Measurements from ENCODE around the gene TOMM22. TPM values are rescaled to one million over a fixed set of nuclear protein-coding genes. Genes with fewer than 3 reads are reported as not detected.

Gene TOMM22
- total RNA-seq, 2 experiments from 2014 or later = 51.8 to 114 TPM

- H3K4me3 ChIP-seq (ENCODE audit: low read depth, low read length, poor library complexity, severe bottlenecking) = no peak overlapping the region
- no peaks in the 10 kb centered on the region for H3K4me1 ChIP-seq (ENCODE audit: insufficient read depth, low read length, poor library complexity, severe bottlenecking)
- no peak overlapping the region for H3K27ac ChIP-seq (ENCODE audit: low read depth, low read length, poor library complexity, severe bottlenecking)
- no peaks in the 10 kb centered on the region for H3K79me2 ChIP-seq (ENCODE audit: insufficient read depth, low read depth, low read length)
- no peaks in the 10 kb centered on the region for H3K9me3 ChIP-seq (ENCODE audit: low read length)
- H3K9me2 ChIP-seq (ENCODE audit: insufficient read depth, low read length) = no peaks in the 10 kb centered on the region
- BruUV-seq (replicated peaks) = no TSS peak
- DNase-seq (ENCODE audit: low spot score) = no peak
- intact Hi-C loops (cut with micrococcal nuclease; ENCODE audit: unreplicated experiment) = no loop called here
- no peak for TF ChIP-seq EZH2phosphoT487 (IDR thresholded peaks at IDR 0.05; ENCODE audit: borderline replicate concordance, low read depth, low read length)
- TF ChIP-seq, protein P1, sequence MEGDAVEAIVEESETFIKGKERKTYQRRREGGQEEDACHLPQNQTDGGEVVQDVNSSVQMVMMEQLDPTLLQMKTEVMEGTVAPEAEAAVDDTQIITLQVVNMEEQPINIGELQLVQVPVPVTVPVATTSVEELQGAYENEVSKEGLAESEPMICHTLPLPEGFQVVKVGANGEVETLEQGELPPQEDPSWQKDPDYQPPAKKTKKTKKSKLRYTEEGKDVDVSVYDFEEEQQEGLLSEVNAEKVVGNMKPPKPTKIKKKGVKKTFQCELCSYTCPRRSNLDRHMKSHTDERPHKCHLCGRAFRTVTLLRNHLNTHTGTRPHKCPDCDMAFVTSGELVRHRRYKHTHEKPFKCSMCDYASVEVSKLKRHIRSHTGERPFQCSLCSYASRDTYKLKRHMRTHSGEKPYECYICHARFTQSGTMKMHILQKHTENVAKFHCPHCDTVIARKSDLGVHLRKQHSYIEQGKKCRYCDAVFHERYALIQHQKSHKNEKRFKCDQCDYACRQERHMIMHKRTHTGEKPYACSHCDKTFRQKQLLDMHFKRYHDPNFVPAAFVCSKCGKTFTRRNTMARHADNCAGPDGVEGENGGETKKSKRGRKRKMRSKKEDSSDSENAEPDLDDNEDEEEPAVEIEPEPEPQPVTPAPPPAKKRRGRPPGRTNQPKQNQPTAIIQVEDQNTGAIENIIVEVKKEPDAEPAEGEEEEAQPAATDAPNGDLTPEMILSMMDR (conservative IDR thresholded peaks at IDR 0.05; ENCODE audit: low read length) = no peak
- no peak overlapping the region for H2AFZ ChIP-seq (ENCODE audit: low read length)
- H3K4me2 ChIP-seq (ENCODE audit: low read length) = no peak overlapping the region
- ChIA-PET CTCF (ENCODE audit: unreplicated experiment) (no interaction called here), POLR2A (no interaction called here)
- no peaks in the 10 kb centered on the region for H4K20me1 ChIP-seq (ENCODE audit: insufficient read depth, low read length)
- peaks cover 93% of the 10 kb centered on the region for H3K36me3 ChIP-seq (ENCODE audit: insufficient read depth, low read length)
These were observed 7.9 kb downstream of the TOMM22 start for GRCh38 chr22:38689651-38690050.

DNA sequence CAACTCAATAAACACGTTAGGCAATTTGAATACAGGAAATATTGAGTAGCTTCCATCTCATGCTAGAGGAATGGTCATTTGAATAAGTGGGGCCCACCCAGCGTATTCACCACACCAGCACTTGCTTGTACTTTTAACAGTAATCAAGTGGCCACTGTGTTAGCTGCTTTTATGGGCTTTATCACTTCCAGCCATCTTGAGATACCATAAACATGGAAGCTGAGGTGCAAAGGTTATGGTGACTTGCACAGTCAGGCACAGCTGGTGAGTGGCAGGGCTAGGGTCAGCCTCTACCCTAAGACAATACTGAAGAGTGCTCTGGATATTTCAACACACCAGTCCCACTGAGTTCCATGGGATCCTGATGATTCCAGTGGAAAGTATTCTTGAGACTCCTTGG, 12.3 kb downstream of the TOMM22 start:
- intact Hi-C loops (cut with micrococcal nuclease; ENCODE audit: unreplicated experiment) = no loop called here
- Histone ChIP-seq H3K4me2 (ENCODE audit: low read length) (no peak overlapping the region), H3K4me3 (ENCODE audit: low read depth, low read length, poor library complexity, severe bottlenecking) (no peak overlapping the region), H3K27ac (ENCODE audit: low read depth, low read length, poor library complexity, severe bottlenecking) (no peak overlapping the region), H3K9me3 (ENCODE audit: low read length) (no peaks in the 10 kb centered on the region), H3K9me2 (ENCODE audit: insufficient read depth, low read length) (no peaks in the 10 kb centered on the region), H2AFZ (ENCODE audit: low read length) (no peak overlapping the region), H3K36me3 (ENCODE audit: insufficient read depth, low read length) (peaks cover 92% of the 10 kb centered on the region), H4K20me1 (ENCODE audit: insufficient read depth, low read length) (peaks cover under 1% of the 10 kb centered on the region; the same call in 1 of the 2 replicates), H3K79me2 (ENCODE audit: insufficient read depth, low read depth, low read length) (peaks cover 23% of the 10 kb centered on the region; the same call in 1 of the 2 replicates), H3K4me1 (ENCODE audit: insufficient read depth, low read length, poor library complexity, severe bottlenecking) (peaks cover 27% of the 10 kb centered on the region)
- BruUV-seq (replicated peaks) = no TSS peak
- no peak for TF ChIP-seq EZH2phosphoT487 (IDR thresholded peaks at IDR 0.05; ENCODE audit: borderline replicate concordance, low read depth, low read length)
- TF ChIP-seq, protein P1 (conservative IDR thresholded peaks at IDR 0.05; ENCODE audit: low read length) = no peak
- CTCF ChIA-PET (ENCODE audit: unreplicated experiment) = no interaction called here
- DNase-seq (ENCODE audit: low spot score) = no peak
- POLR2A ChIA-PET = interaction anchor here (0.6 kb wide), 1 partner anchor 15 kb away, joined by 4 read pairs; no protein-coding TSS in a partner anchor

- BruUV-seq (replicated peaks) = no TSS peak
- H4K20me1 ChIP-seq (ENCODE audit: insufficient read depth, low read length) = peaks cover 8% of the 10 kb centered on the region; the same call in 1 of the 2 replicates
- no peaks in the 10 kb centered on the region for H3K9me3 ChIP-seq (ENCODE audit: low read length)
- peaks cover 32% of the 10 kb centered on the region for H3K79me2 ChIP-seq (ENCODE audit: insufficient read depth, low read depth, low read length)
- H3K9me2 ChIP-seq (ENCODE audit: insufficient read depth, low read length) = no peaks in the 10 kb centered on the region
- CTCF ChIA-PET (ENCODE audit: unreplicated experiment) = no interaction called here
- H3K4me1 ChIP-seq (ENCODE audit: insufficient read depth, low read length, poor library complexity, severe bottlenecking) = peaks cover 36% of the 10 kb centered on the region
- intact Hi-C loops (cut with micrococcal nuclease; ENCODE audit: unreplicated experiment) = no loop called here
- H3K36me3 ChIP-seq (ENCODE audit: insufficient read depth, low read length) = peaks cover 85% of the 10 kb centered on the region
- POLR2A ChIA-PET = no interaction called here
- no peak overlapping the region for H3K27ac ChIP-seq (ENCODE audit: low read depth, low read length, poor library complexity, severe bottlenecking)
- no peak overlapping the region for H3K4me3 ChIP-seq (ENCODE audit: low read depth, low read length, poor library complexity, severe bottlenecking)
- TF ChIP-seq, protein P1 (conservative IDR thresholded peaks at IDR 0.05; ENCODE audit: low read length) = no peak
- TF ChIP-seq EZH2phosphoT487 (IDR thresholded peaks at IDR 0.05; ENCODE audit: borderline replicate concordance, low read depth, low read length) = no peak
- no peak overlapping the region for H2AFZ ChIP-seq (ENCODE audit: low read length)
- H3K4me2 ChIP-seq (ENCODE audit: low read length) = no peak overlapping the region
- DNase-seq (ENCODE audit: low spot score) = no peak
These were observed 13.2 kb downstream of the TOMM22 start for GRCh38 chr22:38694940-38695339.
